GM18867 (cell line): ENCODE measurements around the gene UXS1.
"Not testable (repeated sequence)": the region's sequence is repeated elsewhere in the genome, so short reads cannot be mapped to it uniquely, and the experiment has no call there.

Source experiments
- ATAC-seq: cut with Tn5 transposase; IDR thresholded peaks from one replicate; pipeline ENCODE4 v1.9.1; 2021; ENCODE audit warnings: mild to moderate bottlenecking, moderate library complexity; ENCODE audit not compliant: unreplicated experiment

The UXS1 gene

DNA sequence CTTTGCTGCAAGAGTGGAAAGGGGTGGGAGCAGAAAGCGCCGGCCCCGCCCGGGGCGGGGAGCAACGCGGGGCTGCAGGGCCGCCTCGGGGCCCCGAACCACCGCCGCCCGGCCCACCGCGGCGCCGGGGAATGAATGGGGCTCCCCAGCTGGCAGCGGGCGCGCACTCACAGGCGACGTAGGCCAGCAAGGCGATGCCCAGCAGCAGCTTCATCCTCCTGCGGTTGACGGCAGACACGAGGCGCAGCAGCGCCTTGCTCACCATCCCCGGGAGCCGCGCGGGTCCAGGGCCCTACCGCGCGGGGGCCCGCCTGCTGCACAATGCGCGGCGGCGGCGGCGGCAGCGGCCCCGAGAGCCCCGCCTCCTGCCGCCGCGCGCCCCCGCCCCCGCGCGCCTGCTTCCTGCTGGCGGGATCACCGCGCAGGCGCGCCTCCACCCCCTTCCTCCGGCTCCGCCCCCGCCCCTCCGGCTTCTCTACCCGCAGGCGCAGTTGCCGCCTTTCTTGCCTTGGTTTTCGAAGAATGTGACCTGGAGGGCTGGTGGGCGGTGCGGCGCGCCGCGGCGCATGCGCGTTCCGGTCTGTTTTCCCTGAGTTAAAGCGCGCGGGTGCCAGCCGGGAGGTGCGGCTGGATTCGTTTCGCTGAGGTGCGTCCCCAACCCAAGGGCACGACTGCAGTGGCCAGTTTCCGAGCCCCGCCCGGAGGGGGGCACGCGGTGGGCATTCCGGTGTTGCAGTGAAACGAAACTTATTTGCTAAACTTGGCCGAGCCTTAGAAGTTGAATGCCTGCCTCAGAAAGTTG is at the start of gene UXS1:
Gene UXS1 (minus strand): TSS at position 325 of the 802 bp plus-strand sequence. CDS start 60 bp downstream, at position 265.
- ATAC-seq = peak; percentile 73

DNA sequence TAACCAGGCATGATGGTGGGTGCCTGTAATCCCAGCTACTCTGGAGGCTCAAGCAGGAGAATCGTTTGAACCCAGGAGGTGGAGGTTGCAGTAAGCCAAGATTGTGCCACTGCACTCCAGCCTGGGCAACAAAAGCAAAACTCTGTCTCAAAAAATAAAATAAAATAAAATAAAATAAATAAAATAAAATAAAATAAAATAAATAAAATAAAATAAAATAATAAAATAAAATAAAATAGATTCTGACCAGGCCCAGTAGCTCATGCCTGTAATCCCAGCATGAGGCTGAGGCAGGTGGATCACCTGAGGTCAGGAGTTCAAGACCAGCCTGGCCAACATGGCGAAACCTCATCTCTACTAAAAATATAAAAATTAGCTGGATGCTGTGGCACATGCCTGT is 45.4 kb upstream of the UXS1 start:
- not testable (repeated sequence) for ATAC-seq

DNA sequence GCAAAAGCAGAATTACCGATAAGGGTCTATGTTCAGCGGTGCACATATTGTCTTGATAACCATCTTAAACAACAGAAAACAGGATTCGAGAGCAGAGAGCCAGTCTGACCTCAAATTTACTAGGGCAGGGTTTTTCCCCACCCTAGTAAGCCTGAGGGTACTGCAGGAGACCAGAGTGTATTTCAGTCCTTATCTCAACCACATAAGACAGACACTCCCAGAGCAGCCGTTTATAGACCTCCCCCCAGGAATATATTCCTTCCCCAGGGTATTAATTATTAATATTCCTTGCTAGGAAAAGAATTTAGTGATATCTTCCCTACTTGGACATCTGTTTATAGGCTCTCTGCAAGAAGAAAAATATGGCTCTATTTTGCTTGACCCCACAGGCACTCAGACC is 41.3 kb upstream of the UXS1 start:
- ATAC-seq = not testable (repeated sequence)

DNA sequence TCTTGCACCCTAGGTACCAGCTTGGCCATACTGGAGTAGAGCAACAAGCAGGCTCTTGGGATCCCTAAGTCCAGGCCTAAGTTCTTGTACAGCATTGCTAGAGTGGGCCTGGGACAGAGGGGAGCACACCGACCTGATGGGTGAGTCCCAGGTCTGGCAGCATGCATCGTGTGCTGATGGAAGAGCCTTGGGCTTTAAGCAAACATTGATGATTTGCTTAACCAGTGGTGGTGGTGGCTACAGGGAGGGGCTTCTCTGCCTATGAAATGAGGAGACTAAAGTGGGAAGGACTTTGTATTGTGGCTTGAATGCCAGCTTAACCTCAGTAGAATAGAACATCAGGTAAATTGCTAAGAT is 39.2 kb upstream of the UXS1 start:
- ATAC-seq = no peak

DNA sequence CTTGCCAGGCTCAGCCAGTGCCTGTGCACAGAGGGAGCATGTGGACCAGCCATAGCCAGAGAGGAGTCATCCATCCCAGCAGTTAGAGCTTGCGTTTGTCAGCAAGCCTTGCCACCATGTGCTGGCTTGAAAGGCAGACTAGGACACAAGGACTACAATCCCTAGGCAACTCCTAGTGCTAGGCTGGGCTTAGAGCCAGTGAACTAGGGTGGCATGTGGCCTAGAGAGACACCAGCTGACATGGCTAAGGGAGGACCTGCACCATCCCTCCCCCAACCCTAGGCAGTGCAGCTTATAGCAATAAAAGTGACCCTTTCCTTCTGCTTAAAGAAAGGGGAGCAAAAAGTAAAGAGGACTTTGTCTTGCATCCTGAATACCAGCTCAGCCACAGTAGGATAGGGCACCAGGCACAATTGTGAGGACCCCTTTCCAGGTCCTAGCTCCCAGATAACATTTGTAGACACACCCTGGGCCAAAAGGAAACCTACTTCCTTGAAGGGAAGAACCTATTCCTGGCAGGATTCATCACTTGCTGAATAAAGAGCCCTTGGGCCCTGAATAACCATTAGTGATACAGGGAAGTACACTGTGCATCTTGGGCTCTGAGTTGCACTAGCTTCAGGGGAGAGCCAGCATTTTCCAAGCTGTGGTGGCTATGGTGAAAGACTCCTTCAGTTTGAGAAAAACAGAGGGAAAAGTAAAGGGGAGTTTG is 38.7 kb upstream of the UXS1 start:
- ATAC-seq = no peak

DNA sequence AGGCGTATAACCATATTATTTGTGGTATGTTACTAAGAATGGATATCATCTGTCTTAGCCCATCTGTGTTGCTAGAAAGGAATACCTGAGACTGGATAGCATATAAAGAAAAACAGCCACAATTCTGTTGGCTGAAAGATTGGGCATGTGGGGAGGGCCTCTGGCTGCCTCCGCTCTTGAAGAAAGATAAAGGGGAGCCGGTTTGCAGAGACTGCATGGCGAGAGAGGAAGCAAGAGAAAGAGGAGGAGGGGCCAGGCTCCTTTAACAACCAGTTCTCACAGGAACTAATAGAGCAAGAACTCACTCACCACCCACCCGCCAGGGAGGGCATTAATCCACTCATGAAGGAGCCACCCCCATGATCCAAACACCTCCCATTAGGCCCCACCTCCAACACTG is 29.2 kb upstream of the UXS1 start:
- ATAC-seq = no peak

DNA sequence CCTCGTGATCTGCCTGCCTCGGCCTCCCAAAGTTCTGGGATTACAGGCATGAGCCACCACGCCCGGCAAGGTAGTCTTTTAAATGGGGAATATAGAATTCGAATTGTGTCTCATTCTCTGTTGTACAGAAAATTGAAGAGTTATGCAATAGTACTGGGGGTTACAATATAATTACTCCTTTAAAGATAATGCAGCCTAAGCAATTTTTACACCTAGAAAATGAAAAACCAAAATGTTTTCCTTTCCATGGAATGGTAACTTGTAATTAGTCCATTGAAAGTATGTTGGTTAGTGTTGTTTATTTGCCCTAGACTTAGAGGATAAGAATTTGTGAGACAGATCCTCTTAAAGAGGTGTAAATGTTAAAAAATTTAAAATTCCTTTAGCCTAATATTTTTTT is 28.0 kb upstream of the UXS1 start:
- ATAC-seq = not testable (repeated sequence)

DNA sequence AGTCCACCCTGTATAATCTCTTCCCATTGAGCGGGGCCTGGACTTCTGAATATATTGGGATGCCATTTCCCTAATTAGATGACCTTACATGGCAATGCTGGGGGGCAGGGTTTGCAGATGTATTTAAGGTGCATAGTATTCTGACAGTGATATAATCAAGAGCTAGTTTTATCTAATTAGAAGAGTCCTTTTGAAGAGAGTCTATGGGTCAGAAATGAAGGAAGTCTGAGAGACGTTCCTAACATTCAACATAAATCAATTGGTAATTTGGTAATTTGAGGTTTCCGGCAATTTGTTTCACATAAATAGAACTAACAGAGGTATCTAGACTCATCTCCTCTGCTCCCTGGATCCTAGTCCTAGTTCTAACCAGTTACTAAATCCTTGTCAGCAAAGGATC is 25.7 kb upstream of the UXS1 start:
- no peak for ATAC-seq

DNA sequence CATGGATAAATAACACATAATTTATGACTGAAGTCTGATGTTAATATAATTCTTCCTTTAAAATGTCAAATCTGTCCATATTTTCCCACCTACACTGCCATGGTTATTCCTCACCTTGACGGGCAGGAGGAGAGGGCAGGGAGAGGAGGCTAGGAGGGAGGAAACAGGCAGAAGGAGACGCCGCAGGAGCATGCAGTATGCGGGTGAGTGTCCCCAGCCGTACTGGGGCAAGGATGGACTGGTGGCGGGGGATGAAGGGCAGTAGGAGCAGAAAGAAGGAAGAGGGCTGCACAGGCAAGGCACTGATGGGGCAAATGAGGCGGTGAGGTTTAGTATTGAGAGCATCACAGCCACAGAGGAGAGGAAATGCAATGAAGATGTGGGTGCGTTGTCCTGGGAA is 25.1 kb upstream of the UXS1 start:
- ATAC-seq = not testable (repeated sequence)

DNA sequence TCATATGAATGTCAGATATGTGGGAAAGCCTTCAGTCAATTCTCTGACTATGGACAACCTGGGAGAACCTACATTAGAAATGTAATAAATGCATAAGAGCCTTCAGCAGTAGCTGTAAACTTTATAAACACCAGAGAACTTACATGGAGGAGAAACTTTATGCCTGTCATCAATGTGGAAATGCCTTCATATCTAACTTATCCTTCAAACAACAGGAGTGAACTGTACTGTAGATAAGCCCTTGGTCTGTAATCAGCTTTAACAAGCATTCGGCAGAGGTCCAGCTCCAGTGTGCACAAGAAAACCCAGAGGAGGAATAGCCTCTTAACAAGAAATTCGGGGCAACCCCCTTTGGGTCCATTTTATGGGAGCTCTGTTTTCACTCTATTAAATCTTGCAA is 14.8 kb upstream of the UXS1 start:
- no peak for ATAC-seq

DNA sequence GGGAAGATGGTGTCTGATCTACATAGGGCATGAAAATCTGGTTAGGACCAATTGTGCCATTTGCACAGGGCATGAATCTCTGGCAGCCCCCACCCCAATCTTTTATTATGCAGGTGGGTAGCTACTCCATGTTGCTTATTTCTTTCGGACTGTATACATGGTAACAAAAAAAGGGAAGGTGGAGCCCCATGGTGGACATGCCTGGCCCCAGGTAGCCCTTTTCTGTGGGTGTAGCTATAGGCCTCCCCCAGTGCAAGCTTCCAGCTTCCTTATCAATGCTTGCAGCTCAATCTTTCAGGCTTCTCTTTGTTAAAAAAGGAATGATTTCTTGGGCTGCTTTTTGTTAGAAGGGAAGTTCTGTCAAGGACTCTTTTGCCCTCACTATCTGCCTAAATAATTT is 14.3 kb upstream of the UXS1 start:
- ATAC-seq = no peak

DNA sequence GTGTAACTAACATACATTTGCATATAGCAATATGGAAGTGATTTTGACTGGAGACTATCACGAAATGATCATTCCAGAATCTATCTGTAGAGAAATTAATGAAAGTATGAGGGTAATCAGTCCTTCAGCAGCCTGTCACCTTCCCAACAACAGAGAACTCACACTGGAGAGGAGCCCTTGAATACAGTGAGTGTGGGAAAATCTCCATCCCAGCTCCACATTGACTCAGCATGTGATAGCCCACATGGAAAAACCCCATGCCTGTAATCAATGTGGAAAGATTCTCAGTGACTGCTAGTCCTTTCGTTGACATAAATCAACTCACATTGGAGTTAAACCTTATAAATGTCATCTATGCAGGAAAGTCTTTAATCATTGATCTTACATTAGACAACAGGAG is 13.1 kb upstream of the UXS1 start:
- no peak for ATAC-seq

DNA sequence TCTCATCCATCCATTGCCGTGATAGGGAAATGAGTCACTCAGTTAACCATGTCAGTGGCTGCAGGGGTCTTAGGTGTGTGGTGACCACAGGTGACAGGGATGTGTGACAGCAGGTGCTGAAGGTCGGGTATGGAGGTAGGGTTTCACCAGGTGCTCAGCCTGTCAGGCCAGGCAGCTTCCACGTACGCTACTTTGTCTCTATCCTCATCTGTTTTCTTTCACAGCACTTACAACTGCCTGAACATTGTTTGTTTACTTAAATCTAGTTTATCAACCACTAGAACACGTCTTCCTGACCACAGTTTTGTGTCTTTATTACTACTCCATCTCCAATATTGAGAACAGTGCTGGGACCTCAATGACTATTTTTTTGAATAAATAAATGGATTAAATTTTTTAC is 11.4 kb upstream of the UXS1 start:
- no peak for ATAC-seq

DNA sequence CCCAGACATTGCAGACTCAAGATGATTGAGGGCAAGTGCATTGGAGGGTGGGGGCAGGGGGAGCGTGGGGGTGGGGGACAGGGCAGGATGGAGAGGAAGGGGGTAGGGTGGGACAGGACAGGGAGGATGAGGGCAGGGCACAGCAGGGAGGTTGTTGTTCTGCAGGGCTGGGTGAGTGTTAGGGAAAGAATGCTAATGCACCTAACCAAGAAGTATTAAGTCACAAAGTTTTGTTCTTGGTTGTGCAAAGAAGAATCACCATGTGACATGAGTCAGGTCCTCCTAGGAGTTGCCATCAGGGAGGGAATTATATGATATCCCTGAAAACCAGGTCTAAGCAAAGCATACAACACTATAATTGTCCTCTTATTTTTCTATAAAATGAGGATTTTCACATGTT is 10.4 kb upstream of the UXS1 start:
- not testable (repeated sequence) for ATAC-seq

DNA sequence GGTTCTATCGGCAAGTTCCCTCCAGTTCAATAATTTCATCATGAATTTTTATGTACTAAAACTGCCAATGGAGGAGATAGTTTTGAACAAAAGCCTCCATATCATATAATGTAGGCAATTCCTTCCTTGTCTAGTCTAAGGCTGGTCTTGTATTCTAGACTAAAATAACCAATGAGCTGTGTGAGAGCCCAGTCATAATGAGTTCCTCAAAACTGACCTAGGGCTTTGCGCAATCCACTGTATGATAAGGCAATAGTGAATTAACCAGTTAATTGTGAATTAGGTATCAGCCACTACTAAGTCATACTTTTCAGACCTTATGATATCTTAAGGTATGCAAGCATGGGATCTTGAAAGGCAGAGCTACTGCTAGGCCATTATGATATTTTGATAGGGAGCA is 7.6 kb upstream of the UXS1 start:
- no peak for ATAC-seq

DNA sequence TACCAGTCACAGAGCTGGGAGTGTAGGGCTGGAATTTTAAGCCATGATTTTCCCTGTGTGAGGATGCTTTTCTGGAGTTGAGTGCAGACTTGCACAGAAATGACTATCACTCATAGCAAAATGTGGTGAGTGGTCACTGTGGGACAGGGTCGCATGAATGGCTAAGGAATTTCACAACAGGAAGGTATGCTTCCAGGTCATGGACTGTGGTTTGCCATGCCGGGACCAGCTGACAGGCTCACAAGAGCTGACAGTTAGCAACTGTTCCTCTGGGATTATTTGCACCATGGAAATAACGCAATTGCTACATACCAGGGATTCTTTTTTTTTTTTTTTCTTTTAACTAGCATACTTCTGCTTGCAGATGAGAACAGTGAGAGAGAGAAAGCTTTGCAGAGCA is 3.8 kb upstream of the UXS1 start:
- no peak for ATAC-seq

DNA sequence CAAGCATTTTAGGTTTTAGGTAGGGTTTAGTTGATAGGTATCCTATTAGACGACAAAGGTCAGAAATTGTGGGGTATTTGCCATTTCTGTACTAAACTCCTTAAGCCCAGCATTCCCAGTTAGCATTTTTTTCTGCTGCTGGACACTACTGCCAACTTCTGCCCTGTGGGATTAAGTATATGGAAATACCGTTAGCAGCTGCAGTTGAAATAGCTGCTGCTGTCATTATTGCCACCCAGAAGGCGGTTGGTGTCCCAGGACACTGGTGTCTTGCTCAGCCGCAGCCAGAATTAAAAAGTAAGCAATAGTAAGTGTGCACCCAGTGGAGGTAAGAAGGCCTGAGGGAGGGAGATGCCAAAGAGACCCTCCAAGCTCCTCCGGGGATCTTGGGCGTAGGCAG is 1.9 kb upstream of the UXS1 start:
- ATAC-seq = no peak

DNA sequence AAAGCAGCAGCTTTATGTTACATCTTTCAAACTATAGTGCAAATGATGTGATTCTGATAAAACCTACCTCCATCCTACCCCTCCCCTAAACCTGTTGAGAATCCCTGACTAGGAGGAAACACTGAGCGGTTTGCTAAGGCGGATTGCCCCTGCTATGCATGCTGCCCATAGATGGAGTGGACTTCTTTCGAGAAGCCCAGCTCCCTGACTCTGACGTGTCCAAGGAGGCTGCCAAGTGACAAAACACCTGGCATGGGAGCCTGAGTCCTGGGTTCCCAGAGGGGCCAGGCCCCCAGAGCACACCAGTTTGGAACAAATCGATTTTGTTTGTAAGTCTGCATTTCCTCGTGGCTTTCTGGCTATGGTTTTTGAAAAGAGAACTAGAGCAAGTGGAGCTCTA is 1.4 kb upstream of the UXS1 start:
- ATAC-seq = no peak

DNA sequence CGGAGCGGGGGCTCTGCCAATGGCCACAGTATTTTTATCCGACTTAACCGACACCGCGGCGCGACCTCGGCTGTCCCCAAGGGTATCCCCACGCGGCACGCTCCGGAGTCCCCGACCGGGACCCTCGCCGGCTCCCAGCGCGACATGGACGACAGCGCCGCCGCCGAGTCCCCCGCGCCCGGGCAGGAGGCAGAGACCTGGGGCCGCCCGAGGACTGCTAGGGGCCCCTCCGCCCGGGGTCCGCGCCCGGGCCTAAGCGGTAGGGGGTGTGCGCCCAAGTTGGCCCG is 468 bp downstream of the UXS1 start:
- ATAC-seq = no peak

DNA sequence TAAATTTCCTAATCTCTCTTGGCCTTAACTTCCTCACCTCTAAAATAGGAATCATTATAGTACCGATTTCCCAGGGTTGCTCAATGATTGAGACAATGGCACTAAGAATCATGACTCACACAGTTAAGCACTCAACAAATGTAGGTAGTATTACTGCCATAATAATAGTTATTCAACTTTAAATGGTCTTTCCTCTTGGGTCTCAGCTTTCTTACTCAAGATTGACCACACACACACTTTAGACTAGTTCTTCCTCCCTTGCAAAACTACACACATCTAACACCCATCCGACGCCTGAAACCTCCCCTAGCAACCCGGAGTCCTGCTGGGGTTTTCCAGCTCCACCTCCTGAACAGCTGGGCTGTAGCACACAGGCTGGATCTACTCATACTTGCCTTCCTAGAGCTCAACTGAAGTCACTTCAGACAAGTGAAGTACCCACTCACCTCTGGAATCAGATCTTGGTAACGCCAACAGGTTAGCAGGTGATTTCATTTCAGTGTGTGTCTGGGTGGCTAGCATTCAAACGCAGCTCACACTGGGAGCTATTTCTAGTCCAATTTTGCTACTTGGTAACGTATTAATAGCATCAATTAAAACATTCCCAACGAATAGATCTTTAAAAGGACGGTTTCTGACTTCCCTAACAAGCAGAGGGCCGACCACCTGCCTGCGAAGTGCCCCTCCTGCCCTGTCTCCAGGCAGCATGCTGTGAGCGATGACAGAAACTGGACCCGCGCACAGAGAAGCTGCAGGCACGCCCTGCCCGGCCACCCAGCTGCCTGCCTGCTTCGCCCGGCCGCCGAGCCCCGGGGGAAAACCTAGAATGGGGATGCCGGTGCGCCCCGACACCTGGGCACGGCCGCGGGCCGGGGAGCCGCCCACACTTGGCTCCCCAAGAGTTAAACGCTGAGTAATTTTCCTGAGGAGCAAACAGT is 1.1 kb downstream of the UXS1 start:
- ATAC-seq = peak; percentile 43

DNA sequence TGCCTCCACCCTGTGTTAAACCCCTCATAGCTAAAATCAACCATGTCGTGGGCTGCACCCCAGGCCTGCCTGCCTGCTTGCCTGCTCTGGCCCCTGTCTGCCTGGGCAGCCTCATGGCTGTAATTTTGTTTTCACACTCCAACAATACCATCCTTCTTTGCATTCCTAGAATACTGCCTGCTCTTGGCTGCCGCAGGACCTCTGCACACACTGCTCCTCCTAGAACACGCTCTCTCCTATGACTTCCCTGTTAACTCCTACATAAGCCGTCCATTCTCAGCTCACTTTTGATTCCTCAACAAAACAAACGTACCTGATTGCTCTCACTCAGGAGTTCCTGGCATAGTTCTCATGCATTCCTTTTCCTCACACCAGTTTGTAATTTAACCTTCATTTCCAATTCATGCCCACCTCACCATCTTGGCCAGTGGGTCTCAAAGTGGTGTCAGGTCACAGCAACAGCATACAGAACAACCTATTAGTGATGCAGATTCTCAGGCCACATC is 2.5 kb downstream of the UXS1 start:
- no peak for ATAC-seq
